GM12891 (cell line): ENCODE results near the gene ATAT1. TPM values are rescaled to one million over a fixed set of nuclear protein-coding genes. Genes with fewer than 3 reads are reported as not detected.

Experiments
- DNase-seq: peaks from one replicate; pipeline ENCODE4 v3.0.0; 2011; ENCODE audit warnings: low spot score; ENCODE audit not compliant: insufficient read length
- FAIRE-seq: peaks from 2 replicates; lab custom pipeline; 2011; peaks lifted over from hg19 to GRCh38; lab: Jason Lieb, UNC
- PAX5 ChIP-seq: IDR thresholded peaks from 2 replicates; pipeline ENCODE4 v1.6.1; 2011; ENCODE audit warnings: low read length, moderate library complexity, mild to moderate bottlenecking; ENCODE audit not compliant: insufficient read depth, severe bottlenecking
- POLR2A ChIP-seq: IDR thresholded peaks from 2 replicates; pipeline ENCODE4 v1.6.1; 2011; ENCODE audit warnings: low read depth, low read length, control low read depth
- POLR2AphosphoS5 ChIP-seq: IDR thresholded peaks from 2 replicates; pipeline ENCODE4 v1.6.1; 2011; ENCODE audit warnings: low read depth, low read length, control low read depth
- POU2F2 ChIP-seq: IDR thresholded peaks from 2 replicates; pipeline ENCODE4 v1.6.1; 2011; ENCODE audit warnings: low read depth, mild to moderate bottlenecking, control low read depth, low read length, moderate library complexity
- SPI1 ChIP-seq: IDR thresholded peaks from 2 replicates; pipeline ENCODE4 v1.6.1; 2011; ENCODE audit warnings: low read depth, low read length, control low read depth
- TAF1 ChIP-seq: IDR thresholded peaks from 2 replicates; pipeline ENCODE4 v1.6.1; 2011; ENCODE audit warnings: low read depth, low read length, control low read depth
- polyA plus RNA-seq: library from polyadenylated mRNA; unstranded; fragments of >200 nt; gene quantifications from one replicate; pipeline ENCODE4 v1.2.1, GENCODE V29; 2012; ENCODE audit warnings: low read depth, missing spikeins, inconsistent platforms; ENCODE audit not compliant: missing spikeins

ATAT1 gene
- polyA plus RNA-seq = 10.0 TPM

DNA sequence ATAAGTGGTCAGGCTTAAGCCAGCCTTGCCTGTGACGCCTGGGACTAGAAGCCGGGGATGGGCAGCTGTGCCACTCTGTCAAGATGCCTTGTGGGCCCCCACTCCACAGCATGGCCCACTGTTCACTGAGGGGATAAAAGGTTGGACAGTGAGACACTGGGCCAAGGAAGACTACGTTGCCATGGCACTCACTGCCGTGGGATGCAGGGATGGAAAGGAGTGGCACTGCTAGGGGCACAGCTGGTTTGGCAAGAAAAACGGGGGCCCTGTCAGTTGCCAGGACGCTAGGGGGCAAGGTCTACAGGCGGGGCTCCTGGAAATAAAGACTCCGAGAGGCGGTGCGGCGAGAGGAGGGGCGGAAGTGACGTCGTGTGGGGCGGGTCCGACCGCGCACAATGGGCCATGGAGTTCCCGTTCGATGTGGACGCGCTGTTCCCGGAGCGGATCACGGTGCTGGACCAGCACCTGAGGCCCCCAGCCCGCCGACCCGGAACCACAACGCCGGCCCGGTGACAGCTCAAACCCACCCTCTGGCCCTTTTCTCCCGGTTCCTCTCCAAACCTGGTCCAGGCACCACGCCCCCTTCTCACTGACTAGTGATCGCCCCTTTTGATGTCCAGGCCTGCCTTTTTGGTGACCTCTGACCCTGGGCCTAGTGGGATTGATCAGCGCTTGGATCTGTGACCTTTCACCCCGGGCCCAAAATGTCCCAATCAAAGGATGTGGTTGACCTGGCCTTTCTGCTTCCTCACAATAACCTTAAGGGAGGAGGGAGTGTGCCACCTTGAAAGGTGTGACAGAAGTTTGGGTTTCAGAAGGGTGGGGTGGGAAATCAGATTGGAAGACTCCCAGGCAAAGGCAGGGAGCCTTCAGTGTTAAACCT is at the start of gene ATAT1:
Gene ATAT1, plus strand, starts transcription at position 391 of the 883 bp plus-strand sequence.
- peak; percentile 89 for FAIRE-seq
- peak; percentile 84 for DNase-seq
- peak; percentile 50; the same call in 1 of the 2 replicates for TF ChIP-seq POU2F2
- TF ChIP-seq PAX5 = no peak
- TF ChIP-seq TAF1 = peak; percentile 63
- peak; percentile 84 for TF ChIP-seq POLR2A
- peak; percentile 42 for TF ChIP-seq SPI1
- peak; percentile 83 for TF ChIP-seq POLR2AphosphoS5

DNA sequence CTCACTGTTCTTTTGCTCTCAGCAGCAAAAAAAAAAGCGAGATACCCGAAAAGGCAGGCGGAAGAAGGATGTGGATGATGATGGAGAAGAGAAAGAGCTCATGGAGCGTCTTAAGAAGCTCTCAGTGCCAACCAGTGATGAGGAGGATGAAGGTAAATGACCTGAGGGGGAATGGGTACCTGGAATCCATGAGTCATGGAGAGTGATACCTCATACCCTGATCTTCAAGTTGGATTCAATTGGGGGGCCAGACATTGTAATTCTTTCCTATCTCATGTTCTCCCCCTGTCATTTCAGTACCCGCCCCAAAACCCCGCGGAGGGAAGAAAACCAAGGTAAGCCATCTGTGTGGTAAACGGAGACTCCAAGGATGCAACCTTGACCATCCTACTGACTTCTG is 48.6 kb upstream of the ATAT1 start:
- FAIRE-seq (no peak), DNase-seq (no peak)
- TF ChIP-seq PAX5 (no peak), SPI1 (no peak), POLR2A (no peak), TAF1 (no peak), POLR2AphosphoS5 (no peak), POU2F2 (no peak)

DNA sequence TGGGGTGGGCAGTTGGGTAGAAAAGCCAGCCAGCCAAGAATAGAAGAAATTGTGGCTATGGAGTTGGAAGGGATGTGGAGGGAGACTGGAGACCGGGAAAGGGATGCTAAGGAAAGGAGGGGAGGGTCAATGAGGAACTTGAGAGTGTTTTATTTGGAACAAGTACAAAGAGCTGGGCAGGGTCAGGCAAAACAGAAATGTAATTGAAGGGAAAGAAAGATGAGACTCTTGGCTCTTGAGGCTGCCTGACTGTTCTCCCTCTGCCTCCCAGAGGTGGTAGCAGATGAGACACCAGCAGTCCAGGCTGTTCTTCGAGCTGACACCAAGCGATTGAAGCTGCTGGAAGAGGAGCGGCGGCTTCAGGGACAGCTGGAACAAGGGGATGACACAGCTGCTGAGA is 42.8 kb upstream of the ATAT1 start:
- no peak for TF ChIP-seq SPI1
- TF ChIP-seq POLR2A = 0 out of 2 replicates have a peak, but pooled peaks have one; percentile 15
- DNase-seq = no peak
- no peak for FAIRE-seq

DNA sequence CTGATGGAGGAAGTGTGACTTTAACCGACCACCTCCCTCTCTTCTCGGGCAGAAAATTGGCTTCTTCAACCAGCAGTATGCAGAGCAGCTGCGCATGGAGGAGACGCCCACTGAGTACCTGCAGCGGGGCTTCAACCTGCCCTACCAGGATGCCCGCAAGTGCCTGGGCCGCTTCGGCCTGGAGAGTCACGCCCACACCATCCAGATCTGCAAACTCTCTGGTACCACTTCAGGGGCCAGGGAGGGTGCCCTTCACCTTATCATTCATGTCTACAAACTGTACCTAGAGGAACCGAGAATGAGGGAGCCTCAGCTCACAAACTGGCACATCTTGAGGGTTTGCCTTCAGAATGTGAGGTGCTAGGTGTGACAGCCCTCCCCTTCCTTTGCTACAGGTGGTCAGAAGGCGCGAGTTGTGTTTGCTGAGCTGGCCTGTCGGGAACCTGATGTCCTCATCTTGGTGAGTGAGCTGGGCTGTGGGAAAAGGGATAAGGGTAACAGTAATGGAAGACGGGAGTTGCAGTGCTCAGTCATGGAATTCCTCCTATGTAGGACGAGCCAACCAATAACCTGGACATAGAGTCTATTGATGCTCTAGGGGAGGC is 36.8 kb upstream of the ATAT1 start:
- DNase-seq (no peak), FAIRE-seq (no peak)
- TF ChIP-seq PAX5 (no peak), SPI1 (no peak), POLR2AphosphoS5 (no peak), TAF1 (no peak), POLR2A (no peak), POU2F2 (no peak)

DNA sequence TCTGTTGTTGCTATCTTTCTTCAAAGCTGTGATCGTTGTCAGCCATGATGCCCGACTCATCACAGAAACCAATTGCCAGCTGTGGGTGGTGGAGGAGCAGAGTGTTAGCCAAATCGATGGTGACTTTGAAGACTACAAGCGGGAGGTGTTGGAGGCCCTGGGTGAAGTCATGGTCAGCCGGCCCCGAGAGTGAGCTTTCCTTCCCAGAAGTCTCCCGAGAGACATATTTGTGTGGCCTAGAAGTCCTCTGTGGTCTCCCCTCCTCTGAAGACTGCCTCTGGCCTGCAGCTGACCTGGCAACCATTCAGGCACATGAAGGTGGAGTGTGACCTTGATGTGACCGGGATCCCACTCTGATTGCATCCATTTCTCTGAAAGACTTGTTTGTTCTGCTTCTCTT is 36.2 kb upstream of the ATAT1 start:
- DNase-seq (no peak), FAIRE-seq (no peak)
- TF ChIP-seq PAX5 (no peak), POLR2AphosphoS5 (no peak), TAF1 (no peak), POLR2A (no peak), POU2F2 (no peak), SPI1 (no peak)

DNA sequence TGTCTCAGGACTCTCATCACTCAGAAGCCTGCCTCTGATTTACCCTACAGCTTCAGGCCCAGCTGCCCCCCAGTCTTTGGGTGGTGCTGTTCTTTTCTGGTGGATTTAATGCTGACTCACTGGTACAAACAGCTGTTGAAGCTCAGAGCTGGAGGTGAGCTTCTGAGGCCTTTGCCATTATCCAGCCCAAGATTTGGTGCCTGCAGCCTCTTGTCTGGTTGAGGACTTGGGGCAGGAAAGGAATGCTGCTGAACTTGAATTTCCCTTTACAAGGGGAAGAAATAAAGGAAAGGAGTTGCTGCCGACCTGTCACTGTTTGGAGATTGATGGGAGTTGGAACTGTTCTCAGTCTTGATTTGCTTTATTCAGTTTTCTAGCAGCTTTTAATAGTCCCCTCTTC is 35.7 kb upstream of the ATAT1 start:
- DNase-seq (no peak), FAIRE-seq (no peak)

DNA sequence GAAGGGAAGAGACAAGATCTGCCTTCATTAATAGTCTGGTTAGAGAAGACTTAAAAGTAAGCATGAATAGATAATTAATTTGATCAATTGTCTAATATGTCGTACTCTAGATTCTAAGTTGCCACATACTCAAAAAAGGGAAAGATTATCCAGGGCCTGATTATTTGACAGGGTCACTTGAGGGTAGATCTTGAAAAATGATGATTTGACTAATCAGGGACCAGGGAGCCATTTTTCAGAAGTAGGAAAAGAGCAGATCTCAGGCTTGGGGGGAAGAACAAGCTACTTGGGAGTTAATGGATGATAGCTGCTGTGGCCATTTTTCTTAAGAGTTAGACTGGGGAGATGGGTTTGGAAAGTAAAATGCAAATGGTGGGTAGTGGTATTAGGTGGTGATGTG is 34.4 kb upstream of the ATAT1 start:
- FAIRE-seq (no peak), DNase-seq (no peak)
- TF ChIP-seq POLR2AphosphoS5 (no peak), POU2F2 (no peak), SPI1 (no peak), TAF1 (no peak), PAX5 (no peak), POLR2A (no peak)

More for the DNA sequence above, 35.7 kb upstream of the ATAT1 start:
- TF ChIP-seq TAF1 = no peak
- TF ChIP-seq PAX5 = no peak
- TF ChIP-seq POLR2A = no peak
- no peak for TF ChIP-seq POU2F2
- no peak for TF ChIP-seq POLR2AphosphoS5
- no peak for TF ChIP-seq SPI1

DNA sequence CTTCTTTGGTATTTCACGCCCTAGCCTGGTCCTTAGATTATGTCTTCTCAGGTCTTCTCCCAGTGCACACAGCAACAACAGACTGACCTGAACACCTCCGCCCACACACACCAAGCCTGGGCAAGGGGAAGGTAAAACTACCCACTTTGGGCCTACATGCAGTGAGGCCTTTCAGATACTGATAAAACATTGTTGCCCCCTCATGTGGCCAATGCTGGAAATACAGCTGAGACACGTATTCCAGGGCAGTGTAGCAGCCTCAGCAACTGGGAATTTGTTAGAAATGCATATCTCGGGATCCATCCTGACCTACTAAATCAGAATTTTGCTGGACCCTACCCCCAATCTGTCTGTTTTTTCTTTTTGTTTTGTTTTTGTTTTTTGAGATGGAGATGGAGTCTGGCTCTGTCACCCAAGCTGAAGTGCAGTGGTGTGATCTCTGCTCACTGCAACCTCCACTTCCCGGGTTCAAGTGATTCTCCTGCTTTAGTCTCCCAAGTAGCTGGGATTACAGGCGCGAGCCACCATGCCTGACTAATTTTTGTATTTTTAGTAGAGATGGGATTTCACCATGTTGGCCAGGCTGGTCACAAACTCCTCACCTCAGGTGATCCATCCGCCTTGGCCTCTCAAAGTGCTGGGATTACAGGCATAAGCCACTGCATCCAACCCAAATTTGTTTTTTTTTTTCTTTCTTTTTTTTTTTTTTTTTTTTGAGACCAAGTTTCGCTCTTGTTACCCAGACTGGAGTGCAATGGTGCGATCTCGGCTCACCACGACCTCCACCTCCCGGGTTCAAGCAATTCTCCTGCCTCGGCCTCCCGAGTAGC is 29.1 kb upstream of the ATAT1 start:
- DNase-seq = peak; percentile 55
- FAIRE-seq = peak; percentile 88

DNA sequence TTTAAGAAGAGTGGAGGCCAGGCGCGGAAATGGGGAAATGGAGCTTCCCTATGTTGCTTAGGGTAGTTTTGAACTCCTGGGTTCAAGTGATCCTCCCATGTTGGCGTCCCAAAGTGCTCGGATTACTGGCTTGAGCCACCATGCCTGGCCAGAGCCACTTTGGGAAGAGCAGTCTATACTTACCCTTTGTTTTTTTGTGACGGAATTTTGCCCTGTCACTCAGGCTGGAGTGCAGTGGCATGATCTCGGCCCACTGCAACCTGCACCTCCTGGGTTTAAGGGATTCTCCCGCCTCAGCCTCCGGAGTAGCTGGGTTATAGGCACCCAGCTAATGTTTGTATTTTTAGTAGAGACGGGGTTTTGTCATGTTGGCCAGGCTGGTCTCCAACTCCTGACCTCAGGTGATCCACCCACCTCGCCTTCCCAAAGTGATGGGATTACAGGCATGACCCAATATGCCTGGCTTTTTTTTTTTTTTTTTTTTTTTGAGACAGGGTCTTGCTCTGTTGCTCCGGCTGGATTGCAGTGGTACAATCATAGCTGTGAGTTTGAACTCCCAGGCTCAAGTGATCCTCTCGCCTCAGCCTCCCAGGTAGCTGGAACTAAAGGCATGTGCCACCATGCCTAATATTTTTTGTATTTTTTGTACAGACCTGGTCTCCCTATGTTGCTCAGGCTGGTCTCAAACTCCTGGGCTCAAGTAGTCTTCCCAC is 27.6 kb upstream of the ATAT1 start:
- TF ChIP-seq POLR2A (0 out of 2 replicates have a peak, but pooled peaks have one; percentile 25), TAF1 (no peak)
- no peak for FAIRE-seq
- no peak for DNase-seq
